Middle frontal gyrus (tissue), 1 donor: Measurements from ENCODE around the gene SYN1.

Experiments
- DNase-seq: peaks from one replicate; pipeline ENCODE4 v3.0.0-alpha.2; 2015; ENCODE audit warnings: low spot score; ENCODE audit errors: extremely low spot score

SYN1 gene

GRCh38 chrX:47597222-47597621, 22.4 kb downstream of the SYN1 start:
- DNase-seq, result no peak

GRCh38 chrX:47596256-47596655, 23.4 kb downstream of the SYN1 start:
- no peak for DNase-seq

GRCh38 chrX:47595716-47596251, 23.9 kb downstream of the SYN1 start:
- DNase-seq, result no peak

GRCh38 chrX:47593522-47593921, 26.1 kb downstream of the SYN1 start:
- no peak for DNase-seq

- no peak for DNase-seq
Measured at GRCh38 chrX:47590984-47591383, 28.7 kb downstream of the SYN1 start.

- no peak for DNase-seq
Measured at GRCh38 chrX:47587906-47588735, 31.5 kb downstream of the SYN1 start.

- no peak for DNase-seq
Measured at GRCh38 chrX:47587091-47587891, 32.4 kb downstream of the SYN1 start.

GRCh38 chrX:47586043-47586787, 33.4 kb downstream of the SYN1 start:
- no peak for DNase-seq

- DNase-seq, result no peak
Measured at GRCh38 chrX:47585273-47585672, 34.4 kb downstream of the SYN1 start.

GRCh38 chrX:47584714-47585113, 34.9 kb downstream of the SYN1 start:
- DNase-seq, result no peak

- DNase-seq, result no peak
Measured at GRCh38 chrX:47583240-47583861, 36.3 kb downstream of the SYN1 start.

- peak; percentile 12 for DNase-seq
Measured at GRCh38 chrX:47581731-47582647, 37.7 kb downstream of the SYN1 start, which contains the start of gene TIMP1. TSS of gene TIMP1 (plus strand) at chrX:47582436. CDS start at chrX:47583416, 980 bp downstream.

GRCh38 chrX:47579537-47579936, 40.1 kb downstream of the SYN1 start:
- no peak for DNase-seq

GRCh38 chrX:47578692-47579091, 41.0 kb downstream of the SYN1 start:
- no peak for DNase-seq

- no peak for DNase-seq
Measured at GRCh38 chrX:47577901-47578300, 41.8 kb downstream of the SYN1 start.

- no peak for DNase-seq
Measured at GRCh38 chrX:47577424-47577823, 42.2 kb downstream of the SYN1 start.

GRCh38 chrX:47576021-47576898, 43.4 kb downstream of the SYN1 start:
- DNase-seq, result no peak

GRCh38 chrX:47574547-47575301, 44.9 kb downstream of the SYN1 start:
- DNase-seq, result no peak
